Effector memory CD4-positive, alpha-beta T cell (primary cell): Measurements from ENCODE around the gene RNASE12.

Experiments
- DNase-seq, 3 donors: peaks; one replicate each; pipeline ENCODE4 v3.0.0-alpha.2; 2020
- H3K27ac ChIP-seq: 2 replicates; pipeline ENCODE4 v1.7.0; 2013; ENCODE audit warnings: mild to moderate bottlenecking, low read length, moderate library complexity; ENCODE audit not compliant: insufficient read depth, poor library complexity, severe bottlenecking
- H3K27me3 ChIP-seq: replicated peaks from 2 replicates; pipeline ENCODE4 v1.7.0; 2013; ENCODE audit warnings: mild to moderate bottlenecking, low read length; ENCODE audit not compliant: insufficient read depth, control insufficient read depth, poor library complexity, severe bottlenecking
- H3K36me3 ChIP-seq: 2 replicates; pipeline ENCODE4 v1.7.0; 2013; ENCODE audit warnings: mild to moderate bottlenecking, low read length, moderate library complexity; ENCODE audit not compliant: control insufficient read depth, insufficient read depth
- H3K4me1 ChIP-seq: 2 replicates; pipeline ENCODE4 v1.7.0; 2013; ENCODE audit warnings: low read length, mild to moderate bottlenecking; ENCODE audit not compliant: control insufficient read depth, insufficient read depth, poor library complexity, severe bottlenecking
- H3K4me3 ChIP-seq: 2 replicates; pipeline ENCODE4 v1.7.0; 2013; ENCODE audit warnings: low read length, low read depth, mild to moderate bottlenecking; ENCODE audit not compliant: insufficient read depth, poor library complexity, severe bottlenecking
- H3K9me3 ChIP-seq: 2 replicates; pipeline ENCODE4 v1.7.0; 2013; ENCODE audit warnings: mild to moderate bottlenecking, low read length, moderate library complexity; ENCODE audit not compliant: control insufficient read depth
- total RNA-seq, 3 donors: gene quantifications; one replicate each; lab custom pipeline; 2026; lab: John Stamatoyannopoulos, UW

The RNASE12 gene
- total RNA-seq: 0 reads per million in 3 donors

GRCh38 chr14:20591235-20591634, at the start of gene RNASE12:
RNASE12 (minus strand) TSS chr14:20591376; CDS start chr14:20590723, 653 bp downstream.
- no peaks in the 10 kb centered on the region for H3K27me3 ChIP-seq
- H3K4me3 ChIP-seq: no peak within 1 kb of the TSS
- H3K4me1 ChIP-seq: no peaks in the 10 kb centered on the region
- no peaks in the 10 kb centered on the region for H3K36me3 ChIP-seq
- H3K9me3 ChIP-seq: no peaks in the 10 kb centered on the region
- no peak within 1 kb of the TSS for H3K27ac ChIP-seq
- DNase-seq: no peak

- H3K4me3 ChIP-seq: peak overlapping the region; percentile 46
- DNase-seq: peak; percentile 34 to 54 (median 51)
- peaks cover 9% of the 10 kb centered on the region for H3K4me1 ChIP-seq
- H3K27me3 ChIP-seq: no peaks in the 10 kb centered on the region
- H3K27ac ChIP-seq: no peak overlapping the region
- H3K36me3 ChIP-seq: no peaks in the 10 kb centered on the region
- H3K9me3 ChIP-seq: no peaks in the 10 kb centered on the region
Measured at GRCh38 chr14:20632831-20633691, 41.9 kb upstream of the RNASE12 start.

- Histone ChIP-seq H3K36me3 (no peaks in the 10 kb centered on the region), H3K27ac (no peak overlapping the region), H3K4me3 (peak overlapping the region; percentile 46), H3K9me3 (no peaks in the 10 kb centered on the region), H3K27me3 (no peaks in the 10 kb centered on the region), H3K4me1 (peaks cover 9% of the 10 kb centered on the region)
- no peak for DNase-seq
Measured at GRCh38 chr14:20632448-20632830, 41.3 kb upstream of the RNASE12 start.

GRCh38 chr14:20631880-20632389, 40.8 kb upstream of the RNASE12 start:
- DNase-seq: no peak
- Histone ChIP-seq H3K4me3 (peak overlapping the region; percentile 46), H3K9me3 (no peaks in the 10 kb centered on the region), H3K27ac (no peak overlapping the region), H3K4me1 (peaks cover 9% of the 10 kb centered on the region), H3K27me3 (no peaks in the 10 kb centered on the region), H3K36me3 (no peaks in the 10 kb centered on the region)

GRCh38 chr14:20631023-20631879, 40.1 kb upstream of the RNASE12 start:
- no peaks in the 10 kb centered on the region for H3K36me3 ChIP-seq
- peak in 2 of 3 donors; percentile 40 to 41 for DNase-seq

GRCh38 chr14:20630340-20631022, 39.3 kb upstream of the RNASE12 start:
- Histone ChIP-seq H3K4me3 (peak overlapping the region; percentile 46), H3K27ac (no peak overlapping the region), H3K27me3 (no peaks in the 10 kb centered on the region), H3K36me3 (no peaks in the 10 kb centered on the region), H3K4me1 (peaks cover 9% of the 10 kb centered on the region), H3K9me3 (no peaks in the 10 kb centered on the region)
- peak in 1 of 3 donors; percentile 21 for DNase-seq

More at GRCh38 chr14:20631023-20631879, 40.1 kb upstream of the RNASE12 start:
- peaks cover 9% of the 10 kb centered on the region for H3K4me1 ChIP-seq
- H3K9me3 ChIP-seq: no peaks in the 10 kb centered on the region
- no peaks in the 10 kb centered on the region for H3K27me3 ChIP-seq
- peak overlapping the region; percentile 46 for H3K4me3 ChIP-seq
- H3K27ac ChIP-seq: no peak overlapping the region

GRCh38 chr14:20628063-20628854, 37.1 kb upstream of the RNASE12 start:
- Histone ChIP-seq H3K4me3 (no peak overlapping the region), H3K9me3 (no peaks in the 10 kb centered on the region), H3K4me1 (peaks cover 21% of the 10 kb centered on the region), H3K36me3 (no peaks in the 10 kb centered on the region), H3K27ac (no peak overlapping the region), H3K27me3 (no peaks in the 10 kb centered on the region)
- no peak for DNase-seq

- Histone ChIP-seq H3K4me3 (no peak overlapping the region), H3K4me1 (peaks cover 26% of the 10 kb centered on the region), H3K27me3 (no peaks in the 10 kb centered on the region), H3K9me3 (no peaks in the 10 kb centered on the region), H3K36me3 (no peaks in the 10 kb centered on the region), H3K27ac (no peak overlapping the region)
- no peak for DNase-seq
Measured at GRCh38 chr14:20627346-20628027, 36.3 kb upstream of the RNASE12 start.
